ENCODE data around the gene ADIPOR1.
"Not testable (repeated sequence)": the region's sequence is repeated elsewhere in the genome, so short reads cannot be mapped to it uniquely, and the experiment has no call there.

ADIPOR1 gene

GRCh38 chr1:202938287-202938925 lies 19.7 kb downstream of the ADIPOR1 start:
- DNase-seq (ENCODE audit: low read depth in 3 of 3, low spot score in 1 of 3), result no peak

- not testable (repeated sequence) for DNase-seq (ENCODE audit: low read depth in 3 of 3, low spot score in 1 of 3)
Observed at GRCh38 chr1:202936409-202936808, 21.7 kb downstream of the ADIPOR1 start.

- DNase-seq (ENCODE audit: low read depth in 3 of 3, low spot score in 1 of 3), result no peak
Observed at GRCh38 chr1:202935844-202936243, 22.3 kb downstream of the ADIPOR1 start.

- DNase-seq (ENCODE audit: low read depth in 3 of 3, low spot score in 1 of 3), result no peak
Observed at GRCh38 chr1:202934755-202935154, 23.4 kb downstream of the ADIPOR1 start.

- no peak for DNase-seq (ENCODE audit: low read depth in 3 of 3, low spot score in 1 of 3)
Observed at GRCh38 chr1:202932476-202932875, 25.6 kb downstream of the ADIPOR1 start.

GRCh38 chr1:202926581-202927491 lies 31.3 kb downstream of the ADIPOR1 start, which contains the start of gene KLHL12:
KLHL12 (minus strand) TSS chr1:202927234; CDS start chr1:202925162, 2,072 bp downstream.
- peak; percentile 86 to 92 (median 87) for DNase-seq (ENCODE audit: low read depth in 3 of 3, low spot score in 1 of 3)

- no peak for DNase-seq (ENCODE audit: low read depth in 3 of 3, low spot score in 1 of 3)
Observed at GRCh38 chr1:202923533-202923932, 34.6 kb downstream of the ADIPOR1 start.

- no peak for DNase-seq (ENCODE audit: low read depth in 3 of 3, low spot score in 1 of 3)
Observed at GRCh38 chr1:202919615-202920014, 38.5 kb downstream of the ADIPOR1 start.

GRCh38 chr1:202915146-202915545 lies 43.0 kb downstream of the ADIPOR1 start:
- DNase-seq (ENCODE audit: low read depth in 3 of 3, low spot score in 1 of 3), result no peak

GRCh38 chr1:202912476-202912875 lies 45.6 kb downstream of the ADIPOR1 start:
- not testable (repeated sequence) for DNase-seq (ENCODE audit: low read depth in 3 of 3, low spot score in 1 of 3)

- DNase-seq (ENCODE audit: low read depth in 3 of 3, low spot score in 1 of 3), result no peak
Observed at GRCh38 chr1:202909494-202909893, 48.6 kb downstream of the ADIPOR1 start.

GRCh38 chr1:202908998-202909397 lies 49.1 kb downstream of the ADIPOR1 start:
- DNase-seq (ENCODE audit: low read depth in 3 of 3, low spot score in 1 of 3), result no peak

- no peak for DNase-seq (ENCODE audit: low read depth in 3 of 3, low spot score in 1 of 3)
Observed at GRCh38 chr1:202905331-202905730, 52.8 kb downstream of the ADIPOR1 start.

- not testable (repeated sequence) for DNase-seq (ENCODE audit: low read depth in 3 of 3, low spot score in 1 of 3)
Observed at GRCh38 chr1:202903808-202904207, 54.3 kb downstream of the ADIPOR1 start.

GRCh38 chr1:202901555-202901954 lies 56.6 kb downstream of the ADIPOR1 start:
- DNase-seq (ENCODE audit: low read depth in 3 of 3, low spot score in 1 of 3), result no peak

- no peak for DNase-seq (ENCODE audit: low read depth in 3 of 3, low spot score in 1 of 3)
Observed at GRCh38 chr1:202892501-202892900, 65.6 kb downstream of the ADIPOR1 start.

All from stimulated activated CD4-positive, alpha-beta T cell treated with anti-CD3 and anti-CD28 coated beads, TNF-alpha, amount 100 ng/mL, for 1 hour (primary cell).